IPS DF 19.7 (cell line): ENCODE measurements around the gene ENPEP.
"Not testable (repeated sequence)": the region's sequence is repeated elsewhere in the genome, so short reads cannot be mapped to it uniquely, and the experiment has no call there.

ENCODE experiments used
- DNase-seq: peaks from one replicate; pipeline ENCODE4 v3.0.0-alpha.2; 2013; ENCODE audit warnings: low read depth, low spot score

ENPEP gene

DNA sequence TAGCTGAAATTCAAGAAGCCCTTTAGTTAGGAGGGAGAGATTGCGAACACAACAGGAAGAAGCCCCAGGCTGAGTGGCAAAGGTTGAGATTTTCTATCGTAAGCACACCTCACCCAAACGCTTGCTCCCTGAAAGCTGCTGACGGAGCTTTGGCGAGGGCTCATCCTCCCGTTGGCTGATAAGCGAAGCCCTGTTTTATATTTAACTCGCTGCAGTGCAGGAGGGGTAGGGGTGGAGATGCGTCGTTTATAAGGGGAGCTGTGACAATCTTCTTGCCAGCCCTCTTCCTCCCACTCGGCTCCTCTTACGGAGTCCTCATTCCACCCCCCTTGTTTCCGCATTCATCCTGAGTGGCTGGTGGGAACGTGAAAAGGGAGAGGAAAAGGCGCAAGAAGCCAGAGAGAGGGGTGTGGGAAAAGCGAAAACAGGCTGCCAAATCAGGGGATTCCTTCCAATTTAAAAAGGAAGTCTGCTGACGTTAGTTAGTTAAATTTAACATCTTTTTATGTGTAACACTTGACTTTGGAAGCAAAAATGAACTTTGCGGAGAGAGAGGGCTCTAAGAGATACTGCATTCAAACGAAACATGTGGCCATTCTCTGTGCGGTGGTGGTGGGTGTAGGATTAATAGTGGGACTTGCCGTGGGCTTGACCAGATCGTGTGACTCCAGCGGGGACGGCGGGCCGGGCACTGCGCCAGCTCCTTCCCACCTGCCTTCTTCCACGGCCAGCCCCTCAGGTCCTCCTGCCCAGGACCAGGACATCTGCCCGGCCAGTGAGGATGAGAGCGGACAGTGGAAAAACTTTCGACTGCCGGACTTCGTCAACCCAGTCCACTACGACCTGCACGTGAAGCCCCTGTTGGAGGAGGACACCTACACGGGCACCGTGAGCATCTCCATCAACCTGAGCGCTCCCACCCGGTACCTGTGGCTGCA lies at the start of gene ENPEP:
ENPEP (plus strand) TSS at position 275 of the 938 bp plus-strand sequence; CDS start at position 535, 260 bp downstream.
- no peak for DNase-seq

GRCh38 chr4:110431805-110432204 lies 44.1 kb upstream of the ENPEP start:
- DNase-seq, result not testable (repeated sequence)

- DNase-seq, result not testable (repeated sequence)
Measured at GRCh38 chr4:110437292-110437691, 38.7 kb upstream of the ENPEP start.

- DNase-seq, result not testable (repeated sequence)
Measured at GRCh38 chr4:110439209-110439608, 36.7 kb upstream of the ENPEP start.

DNA sequence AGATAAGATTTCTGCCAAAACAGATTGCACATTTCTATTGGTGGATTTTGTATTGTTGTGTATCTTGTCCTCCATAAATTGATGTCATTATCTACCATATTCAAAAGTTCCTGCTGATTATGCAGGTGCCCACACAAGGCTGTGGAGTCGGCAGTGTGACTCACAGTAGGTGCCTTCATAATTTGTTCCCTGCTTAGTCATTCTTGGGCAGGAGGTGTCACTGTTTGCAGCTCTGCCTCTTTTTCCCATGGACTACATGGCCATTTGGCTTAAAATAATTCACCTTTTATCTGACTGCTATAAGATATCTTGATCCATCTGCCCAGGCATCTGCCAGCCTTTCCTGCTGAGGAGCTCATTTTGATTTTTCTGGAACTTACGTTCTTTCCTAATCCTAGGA lies 33.6 kb upstream of the ENPEP start:
- DNase-seq, result no peak

- no peak for DNase-seq
Measured at GRCh38 chr4:110442788-110443187, 33.2 kb upstream of the ENPEP start.

GRCh38 chr4:110449947-110450346 lies 26.0 kb upstream of the ENPEP start:
- no peak for DNase-seq

GRCh38 chr4:110452546-110452945 lies 23.4 kb upstream of the ENPEP start:
- peak; percentile 38 for DNase-seq

GRCh38 chr4:110454441-110454840 lies 21.5 kb upstream of the ENPEP start:
- no peak for DNase-seq

DNA sequence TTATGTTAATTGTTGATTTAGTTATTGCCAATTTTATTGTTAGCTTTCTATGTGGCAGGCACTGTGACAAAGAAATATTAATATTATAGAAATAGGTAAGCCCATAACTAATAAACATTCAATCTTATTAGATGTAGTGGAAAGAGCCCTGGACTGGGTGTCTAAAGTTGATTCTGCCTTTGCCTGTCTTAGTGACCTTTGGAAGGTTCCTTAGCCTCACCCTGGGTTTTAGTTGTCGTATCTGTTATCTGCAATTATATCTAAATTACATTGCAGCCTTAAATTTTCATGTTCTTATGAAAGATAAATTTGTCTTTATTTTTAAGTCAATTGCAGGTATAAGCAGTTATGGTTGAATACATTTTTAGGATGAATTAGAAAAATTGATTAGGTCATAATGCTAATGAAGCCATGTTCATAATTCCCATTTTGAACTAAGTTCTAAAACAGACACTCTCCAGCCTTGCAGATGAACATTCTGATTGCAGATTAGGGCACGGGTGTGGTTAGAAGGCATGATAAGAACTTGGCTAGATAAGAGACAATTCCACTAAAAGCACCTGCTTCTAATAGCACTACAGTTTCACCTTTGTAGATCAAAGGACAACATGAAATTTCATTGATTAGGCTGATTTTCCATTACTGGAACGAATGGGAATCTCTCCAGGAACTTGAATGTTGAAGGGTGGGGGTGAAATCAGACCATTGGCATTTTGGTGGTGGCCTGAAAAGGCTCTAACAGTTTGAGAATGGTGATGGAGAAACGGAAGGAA lies 17.3 kb upstream of the ENPEP start:
- no peak for DNase-seq

DNA sequence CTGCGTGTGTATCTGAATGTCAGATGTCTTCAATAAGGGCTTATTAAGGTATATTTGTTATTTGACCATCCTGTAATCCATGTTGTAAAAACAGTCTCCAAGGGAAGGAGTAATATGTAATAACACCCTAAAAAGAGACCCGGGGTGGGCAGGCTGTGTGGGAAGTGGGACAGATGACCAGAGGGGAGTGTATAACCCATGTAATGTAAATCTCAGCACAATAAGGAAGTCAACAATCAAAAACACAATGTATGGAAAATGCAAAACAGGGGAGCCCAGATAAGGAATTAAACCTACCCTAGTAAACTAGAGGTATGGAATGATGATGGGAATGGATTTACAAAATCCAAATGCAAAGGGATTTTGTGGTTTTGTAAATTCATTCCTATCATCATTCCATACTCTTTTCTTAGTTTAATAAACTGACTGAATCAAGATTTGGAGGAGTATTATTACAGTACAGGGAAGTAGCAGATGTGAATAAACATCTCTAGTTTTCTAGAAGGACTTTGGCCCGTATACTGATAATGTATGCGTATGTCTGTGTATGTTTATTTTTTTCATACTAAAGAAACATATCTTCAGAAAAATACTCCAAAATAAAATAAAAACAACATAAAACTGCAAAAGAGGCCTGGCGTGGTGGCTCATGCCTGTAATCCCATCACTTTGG lies 15.7 kb upstream of the ENPEP start:
- no peak for DNase-seq

DNA sequence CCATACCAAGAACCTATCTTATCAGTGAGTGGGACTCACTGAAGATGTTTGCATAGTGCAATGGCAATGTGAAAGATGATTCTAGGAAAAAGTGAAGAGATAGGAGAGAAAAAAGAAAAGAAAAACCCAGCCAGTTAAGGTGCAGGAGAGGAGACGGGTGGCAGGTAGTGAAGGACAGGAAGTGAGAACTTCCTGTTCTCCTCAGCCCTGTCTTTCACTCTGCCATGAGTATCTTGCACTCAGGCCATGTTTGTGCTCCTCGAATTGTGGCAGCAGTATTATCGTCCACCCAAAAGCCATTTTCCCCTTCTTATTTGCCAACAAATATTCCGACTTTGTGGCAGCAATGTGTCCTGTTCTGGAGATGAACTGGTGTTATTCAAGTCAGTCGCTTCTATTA lies 8.6 kb upstream of the ENPEP start:
- no peak for DNase-seq

DNA sequence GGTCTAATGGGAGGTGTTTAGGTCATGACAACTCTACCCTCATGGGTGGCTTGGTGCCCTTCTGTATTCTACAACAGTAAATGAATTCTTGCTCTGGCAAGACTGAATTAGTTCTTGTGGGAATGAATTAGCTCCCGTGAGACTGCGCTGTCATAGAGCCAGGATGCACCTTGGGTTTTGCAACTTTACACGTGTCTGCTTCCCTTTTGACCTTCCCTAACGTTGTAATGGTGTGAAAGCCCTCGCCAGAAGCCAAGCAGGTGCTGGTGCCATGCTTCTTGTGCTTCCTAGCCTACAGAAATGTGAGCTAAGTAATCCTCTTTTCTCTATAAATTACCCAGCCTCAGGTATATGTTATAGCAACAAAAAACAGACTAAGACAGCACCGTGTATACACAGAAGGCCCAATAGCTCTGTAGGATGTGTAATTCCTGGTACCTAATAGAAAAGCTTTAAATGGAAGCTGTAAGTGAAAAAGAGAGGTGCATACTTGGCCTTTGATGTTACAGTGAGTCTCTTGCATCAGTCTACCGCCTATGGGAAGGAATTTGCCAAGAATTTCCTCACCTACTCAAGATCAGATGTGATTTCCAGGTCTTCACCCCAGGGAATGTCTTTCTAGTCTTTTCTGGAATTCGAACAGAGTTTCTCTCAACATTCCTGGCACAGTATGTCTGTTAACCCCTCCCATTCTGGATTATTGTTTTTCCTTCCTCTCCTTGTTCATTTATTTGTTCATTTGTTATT lies 3.2 kb upstream of the ENPEP start:
- peak; percentile 90 for DNase-seq

DNA sequence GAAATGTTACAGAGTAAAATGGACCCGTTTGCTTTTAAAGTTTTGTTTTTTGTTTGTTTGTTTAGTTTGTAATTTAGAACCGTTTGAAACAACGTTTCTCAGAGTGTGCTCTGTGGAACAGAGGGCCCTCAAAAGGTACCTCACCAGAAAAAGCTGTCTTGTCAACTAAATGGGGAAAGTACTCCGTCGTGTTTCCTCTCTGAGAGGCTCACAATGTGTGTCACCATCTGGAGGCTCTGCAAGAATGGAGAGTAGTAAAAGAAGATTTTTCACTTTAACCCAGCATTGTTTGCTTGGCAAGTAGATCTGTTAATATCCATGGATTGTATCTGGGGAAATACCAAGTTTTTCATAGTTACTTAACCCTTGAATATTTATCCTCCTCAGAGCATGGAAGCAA lies 1.5 kb upstream of the ENPEP start:
- DNase-seq, result no peak

GRCh38 chr4:110475080-110475479 lies 875 bp upstream of the ENPEP start:
- DNase-seq, result not testable (repeated sequence)

DNA sequence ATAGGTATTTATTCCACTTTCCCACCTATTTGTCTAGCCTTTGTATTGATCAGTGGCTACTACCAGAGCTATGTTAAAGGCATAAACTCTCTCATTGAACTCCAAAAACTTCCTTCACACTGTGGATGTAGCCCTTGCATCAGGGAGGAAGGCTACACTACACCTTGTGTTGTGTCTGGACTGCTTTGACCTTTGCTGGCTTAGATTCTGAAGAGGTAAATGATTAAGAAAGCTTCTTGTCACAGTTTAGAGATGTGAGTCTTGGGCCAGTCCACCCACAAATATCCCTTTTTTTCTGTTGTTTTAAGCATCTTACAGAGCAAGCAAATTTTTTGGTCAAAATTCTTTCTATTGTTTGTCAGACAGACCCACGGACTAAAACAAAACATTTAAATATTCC lies 1.9 kb downstream of the ENPEP start:
- no peak for DNase-seq

DNA sequence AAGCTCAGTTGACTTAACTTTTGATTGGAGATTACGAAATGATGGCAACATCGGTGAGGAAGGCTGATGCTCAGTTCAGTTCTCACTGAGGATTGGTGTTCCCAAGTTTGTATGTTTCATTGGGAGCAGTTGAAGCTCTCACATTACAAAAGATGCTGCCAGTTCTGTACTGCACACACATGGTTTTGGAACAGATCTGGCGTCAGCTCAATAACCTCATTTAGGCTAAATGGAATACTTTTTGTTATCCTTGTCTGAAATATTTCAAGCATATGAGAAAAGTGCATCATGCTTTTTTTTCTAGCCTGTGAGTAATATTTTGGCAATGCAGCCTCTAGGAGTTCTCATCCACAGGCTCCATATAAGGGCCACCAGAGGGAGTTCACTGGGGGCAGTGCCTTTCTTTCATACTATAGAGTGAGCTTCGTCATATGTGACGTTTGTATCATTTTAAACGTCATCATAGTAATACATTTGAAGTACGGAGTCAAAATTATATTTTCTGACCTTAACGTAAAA lies 4.1 kb downstream of the ENPEP start:
- no peak for DNase-seq

DNA sequence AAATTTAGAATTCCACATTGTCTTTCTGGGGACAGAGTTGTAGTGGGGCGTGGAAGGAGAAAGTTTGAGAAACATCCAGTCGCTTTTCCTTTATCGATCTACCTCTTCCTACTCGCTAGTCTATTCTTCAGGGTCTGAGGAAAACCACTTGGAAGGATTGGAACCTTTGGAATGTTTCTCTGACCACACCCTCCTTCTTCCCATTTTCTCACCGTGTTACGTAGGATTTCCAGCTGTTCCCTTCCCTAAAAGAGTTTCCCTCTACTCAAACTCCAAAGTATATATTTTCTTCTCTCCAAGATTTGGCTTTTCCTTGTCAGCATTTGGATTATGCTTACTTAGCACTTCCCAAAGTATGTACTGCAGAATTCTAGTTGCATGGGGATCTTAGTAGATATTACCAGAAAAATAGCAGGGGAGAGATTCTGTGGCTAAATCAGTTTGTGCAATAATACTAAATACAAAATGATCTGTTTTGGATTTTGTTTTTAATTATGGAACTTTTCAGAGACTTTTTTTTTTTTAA lies 4.9 kb downstream of the ENPEP start:
- DNase-seq, result no peak

GRCh38 chr4:110483516-110483915 lies 7.6 kb downstream of the ENPEP start:
- DNase-seq, result no peak

DNA sequence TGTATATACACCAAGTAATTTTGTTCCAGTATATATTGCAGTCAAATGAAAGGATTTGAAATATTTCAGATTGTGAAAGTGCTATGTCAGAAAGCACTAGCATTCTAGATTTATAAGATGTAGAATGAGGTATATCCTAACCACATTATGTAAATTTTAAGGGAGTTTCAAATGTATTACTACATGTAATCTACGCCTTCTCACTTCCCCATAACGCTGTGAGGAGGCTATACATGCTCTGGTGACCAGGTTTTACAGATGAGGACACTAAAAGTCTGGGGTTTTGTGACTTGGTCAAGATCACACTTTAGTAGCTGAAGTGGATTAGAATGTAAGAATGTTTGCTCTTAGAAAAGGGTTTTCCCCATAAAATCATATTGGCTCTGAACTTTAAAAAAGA lies 8.1 kb downstream of the ENPEP start:
- no peak for DNase-seq

GRCh38 chr4:110484767-110485166 lies 8.8 kb downstream of the ENPEP start:
- DNase-seq, result no peak
